Measurements from ENCODE around the gene CTDSPL.

DNA sequence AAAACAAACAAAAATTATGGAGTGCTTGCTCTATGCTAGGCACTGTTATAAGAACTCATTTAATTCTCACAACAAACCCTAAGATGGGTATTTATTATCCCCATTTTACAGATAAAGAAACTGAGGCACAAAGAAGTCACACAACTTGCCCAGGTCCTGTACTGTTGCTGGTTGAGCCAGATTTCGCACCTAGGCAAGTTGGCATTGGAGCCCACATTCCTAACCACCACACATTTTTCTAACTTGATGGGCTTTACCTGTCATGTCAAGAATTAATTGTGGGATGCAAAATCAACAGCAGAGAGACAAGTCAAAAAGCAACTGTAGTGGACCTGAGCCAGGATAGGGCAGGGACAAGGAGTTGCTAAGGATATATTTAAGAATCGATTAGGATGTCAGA lies 81.0 kb downstream of the CTDSPL start:
- TF ChIP-seq TCF7L2 (IDR thresholded peaks at IDR 0.05; ENCODE audit: low read depth, low read length) (no peak), SIN3A (IDR thresholded peaks at IDR 0.05; ENCODE audit: borderline replicate concordance, insufficient read depth, low read depth, low read length) (no peak), POLR2AphosphoS5 (IDR thresholded peaks at IDR 0.05; ENCODE audit: low read depth, low read length) (no peak)
- TF ChIP-seq, protein P1, sequence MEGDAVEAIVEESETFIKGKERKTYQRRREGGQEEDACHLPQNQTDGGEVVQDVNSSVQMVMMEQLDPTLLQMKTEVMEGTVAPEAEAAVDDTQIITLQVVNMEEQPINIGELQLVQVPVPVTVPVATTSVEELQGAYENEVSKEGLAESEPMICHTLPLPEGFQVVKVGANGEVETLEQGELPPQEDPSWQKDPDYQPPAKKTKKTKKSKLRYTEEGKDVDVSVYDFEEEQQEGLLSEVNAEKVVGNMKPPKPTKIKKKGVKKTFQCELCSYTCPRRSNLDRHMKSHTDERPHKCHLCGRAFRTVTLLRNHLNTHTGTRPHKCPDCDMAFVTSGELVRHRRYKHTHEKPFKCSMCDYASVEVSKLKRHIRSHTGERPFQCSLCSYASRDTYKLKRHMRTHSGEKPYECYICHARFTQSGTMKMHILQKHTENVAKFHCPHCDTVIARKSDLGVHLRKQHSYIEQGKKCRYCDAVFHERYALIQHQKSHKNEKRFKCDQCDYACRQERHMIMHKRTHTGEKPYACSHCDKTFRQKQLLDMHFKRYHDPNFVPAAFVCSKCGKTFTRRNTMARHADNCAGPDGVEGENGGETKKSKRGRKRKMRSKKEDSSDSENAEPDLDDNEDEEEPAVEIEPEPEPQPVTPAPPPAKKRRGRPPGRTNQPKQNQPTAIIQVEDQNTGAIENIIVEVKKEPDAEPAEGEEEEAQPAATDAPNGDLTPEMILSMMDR (IDR thresholded peaks at IDR 0.05), result no peak
- TF ChIP-seq, protein P2, sequence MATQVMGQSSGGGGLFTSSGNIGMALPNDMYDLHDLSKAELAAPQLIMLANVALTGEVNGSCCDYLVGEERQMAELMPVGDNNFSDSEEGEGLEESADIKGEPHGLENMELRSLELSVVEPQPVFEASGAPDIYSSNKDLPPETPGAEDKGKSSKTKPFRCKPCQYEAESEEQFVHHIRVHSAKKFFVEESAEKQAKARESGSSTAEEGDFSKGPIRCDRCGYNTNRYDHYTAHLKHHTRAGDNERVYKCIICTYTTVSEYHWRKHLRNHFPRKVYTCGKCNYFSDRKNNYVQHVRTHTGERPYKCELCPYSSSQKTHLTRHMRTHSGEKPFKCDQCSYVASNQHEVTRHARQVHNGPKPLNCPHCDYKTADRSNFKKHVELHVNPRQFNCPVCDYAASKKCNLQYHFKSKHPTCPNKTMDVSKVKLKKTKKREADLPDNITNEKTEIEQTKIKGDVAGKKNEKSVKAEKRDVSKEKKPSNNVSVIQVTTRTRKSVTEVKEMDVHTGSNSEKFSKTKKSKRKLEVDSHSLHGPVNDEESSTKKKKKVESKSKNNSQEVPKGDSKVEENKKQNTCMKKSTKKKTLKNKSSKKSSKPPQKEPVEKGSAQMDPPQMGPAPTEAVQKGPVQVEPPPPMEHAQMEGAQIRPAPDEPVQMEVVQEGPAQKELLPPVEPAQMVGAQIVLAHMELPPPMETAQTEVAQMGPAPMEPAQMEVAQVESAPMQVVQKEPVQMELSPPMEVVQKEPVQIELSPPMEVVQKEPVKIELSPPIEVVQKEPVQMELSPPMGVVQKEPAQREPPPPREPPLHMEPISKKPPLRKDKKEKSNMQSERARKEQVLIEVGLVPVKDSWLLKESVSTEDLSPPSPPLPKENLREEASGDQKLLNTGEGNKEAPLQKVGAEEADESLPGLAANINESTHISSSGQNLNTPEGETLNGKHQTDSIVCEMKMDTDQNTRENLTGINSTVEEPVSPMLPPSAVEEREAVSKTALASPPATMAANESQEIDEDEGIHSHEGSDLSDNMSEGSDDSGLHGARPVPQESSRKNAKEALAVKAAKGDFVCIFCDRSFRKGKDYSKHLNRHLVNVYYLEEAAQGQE (IDR thresholded peaks at IDR 0.05; ENCODE audit: insufficient read depth in 1 of 2, low read depth in 2 of 2, low read length in 1 of 2), result no peak
